HG02870 (cell line): ENCODE data around the gene RELN.
"Not testable (repeated sequence)": the region's sequence is repeated elsewhere in the genome, so short reads cannot be mapped to it uniquely, and the experiment has no call there.

Source experiments
- ATAC-seq: cut with Tn5 transposase; IDR thresholded peaks from one replicate; pipeline ENCODE4 v1.9.1; 2021; ENCODE audit warnings: mild to moderate bottlenecking, moderate library complexity; ENCODE audit not compliant: unreplicated experiment

RELN gene

DNA sequence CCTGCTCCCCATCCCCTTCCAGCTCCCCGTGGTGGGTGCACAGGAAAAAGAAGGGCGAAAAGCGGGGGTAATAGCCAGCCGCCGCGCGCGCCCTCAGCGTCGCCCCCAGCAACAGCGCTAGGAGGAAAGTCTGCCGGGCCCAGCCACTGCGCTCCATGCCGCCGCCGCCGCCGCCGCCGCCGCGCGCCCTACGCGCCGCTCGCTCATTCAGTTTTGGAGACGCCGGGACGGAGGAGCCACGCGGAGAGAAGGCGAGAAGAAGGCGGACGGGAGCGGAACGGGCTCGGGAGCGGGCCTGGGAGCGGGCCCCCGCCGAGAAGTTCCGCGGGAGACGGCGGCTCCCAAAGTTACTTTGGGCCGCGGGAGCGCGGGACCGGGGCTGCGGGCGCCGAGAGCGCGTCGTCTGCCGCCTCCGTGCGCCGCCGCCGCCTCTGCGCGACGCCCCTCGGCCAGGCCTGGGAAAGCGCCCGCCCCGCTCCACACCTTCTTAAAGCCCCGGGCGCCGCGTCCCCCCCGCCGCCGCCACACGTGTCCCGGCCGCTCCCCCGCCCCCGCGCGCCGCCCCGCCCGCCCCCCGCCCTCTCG lies at the start of gene RELN:
RELN (minus strand) TSS at position 459 of the 585 bp plus-strand sequence; CDS start at position 157, 302 bp downstream.
- no peak for ATAC-seq

DNA sequence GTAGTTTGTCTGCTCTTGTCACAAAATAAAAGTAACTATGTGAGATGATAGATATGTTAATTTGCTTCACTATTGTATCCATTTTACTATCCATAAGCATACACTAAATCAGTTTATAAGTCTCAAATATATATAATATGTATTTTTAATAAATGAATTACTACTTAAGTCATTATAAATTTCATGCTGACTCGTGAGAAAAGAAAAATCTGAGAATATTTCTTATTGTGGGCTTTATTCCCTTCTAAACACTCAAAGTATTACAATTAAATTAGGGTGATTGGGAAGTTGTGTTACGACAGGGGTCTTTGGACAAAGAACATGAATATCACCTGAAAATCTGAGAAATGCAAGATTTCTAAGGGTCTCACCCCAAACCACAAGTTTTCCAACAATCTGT lies 48.7 kb upstream of the RELN start:
- no peak for ATAC-seq

DNA sequence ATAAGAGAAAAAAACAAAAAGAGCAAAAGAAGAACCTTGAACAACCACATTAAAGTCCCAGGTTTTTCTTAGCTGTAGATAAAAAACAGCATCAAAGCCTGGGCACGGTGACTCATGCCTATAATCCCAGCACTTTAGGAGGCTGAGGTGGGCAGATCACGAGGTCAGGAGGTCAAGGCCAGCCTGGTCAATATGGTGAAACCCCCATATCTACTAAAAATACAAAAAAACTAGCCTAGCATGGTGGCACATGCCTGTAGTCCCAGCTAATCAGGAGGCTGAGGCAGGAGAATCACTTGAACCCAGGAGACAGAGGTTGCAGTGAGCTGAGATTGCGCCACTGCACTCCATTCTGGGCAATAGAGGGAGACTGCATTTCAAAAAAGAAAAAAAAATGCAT lies 47.4 kb upstream of the RELN start:
- ATAC-seq = not testable (repeated sequence)

DNA sequence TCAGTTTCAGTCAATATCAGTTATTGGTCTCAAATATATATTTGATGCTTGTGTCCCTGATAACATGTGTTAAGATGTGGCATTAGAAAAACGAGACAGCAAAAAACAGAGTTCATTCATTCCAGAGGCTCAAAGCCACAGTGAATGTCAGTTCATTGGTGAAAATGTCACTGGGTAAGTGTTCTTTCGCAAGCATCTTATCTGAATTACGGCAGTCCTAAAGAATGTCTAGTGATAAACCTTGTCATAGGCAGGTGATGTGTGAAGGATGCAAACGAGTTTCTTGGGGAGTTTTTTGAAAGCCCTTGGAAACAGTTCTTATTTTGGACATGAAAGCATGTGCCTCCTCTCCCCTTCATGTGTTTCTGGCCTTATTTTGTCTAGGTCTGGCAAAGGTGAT lies 45.9 kb upstream of the RELN start:
- no peak for ATAC-seq

DNA sequence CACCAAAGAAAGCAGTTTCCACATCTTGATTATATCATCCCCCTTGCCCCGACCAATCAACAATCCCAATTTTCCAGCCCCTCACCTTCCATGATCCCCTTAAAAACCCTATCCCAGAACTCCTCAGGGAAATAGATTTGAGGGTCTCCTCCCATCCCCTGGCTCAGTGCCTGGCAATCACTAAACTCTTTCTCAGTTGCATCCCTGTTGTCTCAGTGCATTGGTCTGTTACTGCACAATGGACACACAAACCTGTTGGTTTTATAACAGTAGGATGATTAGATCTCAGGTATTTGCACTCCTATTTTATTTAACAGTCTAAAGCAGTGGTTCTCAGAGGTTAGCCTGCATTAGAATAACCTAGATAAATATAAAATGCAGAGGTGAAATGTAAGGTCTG lies 45.2 kb upstream of the RELN start:
- no peak for ATAC-seq

DNA sequence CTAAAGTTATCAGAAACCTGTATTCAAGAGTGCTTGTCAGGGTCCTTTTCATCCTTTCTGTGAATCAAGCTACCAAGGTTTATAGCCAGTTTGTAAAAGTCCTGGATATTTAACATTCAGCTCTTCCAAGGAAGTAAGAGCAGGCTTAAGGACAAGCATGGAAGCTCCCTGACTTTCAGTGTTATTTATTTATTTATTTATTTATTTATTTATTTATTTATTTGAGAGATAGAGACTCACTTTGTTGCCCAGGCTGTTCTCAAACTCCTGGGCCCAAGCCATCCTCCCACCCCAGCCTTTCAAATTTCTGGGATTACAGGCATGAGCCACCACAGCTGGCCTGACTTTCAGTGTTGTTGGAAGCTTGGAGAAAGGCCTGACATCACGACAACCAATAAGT lies 44.4 kb upstream of the RELN start:
- no peak for ATAC-seq

DNA sequence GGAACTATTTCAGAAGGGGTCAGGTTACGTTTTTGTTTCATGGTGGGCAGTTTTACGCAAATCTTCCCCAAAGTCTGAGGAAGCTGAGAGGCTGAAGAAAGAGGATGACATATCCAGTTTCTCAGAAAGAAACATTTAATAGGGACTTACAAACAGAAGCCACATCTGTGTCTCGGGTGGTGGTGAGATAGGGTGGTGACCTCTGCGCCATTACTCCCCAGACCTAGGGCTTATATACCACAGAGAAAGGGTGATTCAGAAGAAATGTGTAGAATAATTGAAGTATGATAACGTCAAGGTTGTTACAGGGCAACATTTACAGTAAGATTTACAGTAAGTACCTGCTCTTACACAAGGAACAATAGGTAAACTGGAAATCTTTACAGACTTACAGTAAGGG lies 43.0 kb upstream of the RELN start:
- ATAC-seq = no peak

DNA sequence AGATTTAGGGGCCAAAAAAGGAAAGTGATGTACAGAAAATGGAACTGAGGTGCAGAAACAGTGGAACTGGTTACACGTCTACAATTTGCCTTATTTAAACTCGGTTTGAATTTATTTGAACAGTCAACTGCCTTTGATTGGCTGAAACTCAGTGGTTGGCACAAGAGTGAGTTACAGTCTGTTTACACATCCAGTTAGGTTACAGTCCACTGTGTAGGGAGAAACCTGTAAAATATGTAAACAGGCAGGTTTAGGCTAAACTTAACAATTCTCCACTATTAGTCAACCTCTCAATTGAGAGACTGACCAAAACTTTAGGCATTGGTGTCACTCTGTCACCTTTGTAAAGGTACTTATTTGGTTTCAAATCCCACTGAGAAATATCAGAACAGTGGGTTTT lies 40.3 kb upstream of the RELN start:
- no peak for ATAC-seq

DNA sequence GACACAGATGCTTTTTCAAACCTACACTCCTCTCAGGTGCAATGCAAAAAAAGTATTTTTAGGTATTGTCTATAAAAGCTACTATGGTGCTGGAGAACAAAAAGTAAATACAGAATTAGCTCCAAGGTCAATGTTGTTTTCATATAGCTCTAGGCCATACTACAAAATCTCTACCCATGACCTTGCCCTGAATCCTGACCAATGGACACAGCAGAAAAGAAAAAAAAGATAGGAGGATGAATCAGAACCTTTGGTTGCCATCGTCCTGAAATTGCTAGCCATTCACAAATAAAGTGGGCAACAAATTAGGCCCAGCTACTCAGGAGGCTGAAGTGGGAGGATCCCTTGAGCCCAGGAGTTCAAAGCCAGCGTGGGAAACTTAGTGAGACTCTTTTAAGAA lies 35.2 kb upstream of the RELN start:
- ATAC-seq = no peak

DNA sequence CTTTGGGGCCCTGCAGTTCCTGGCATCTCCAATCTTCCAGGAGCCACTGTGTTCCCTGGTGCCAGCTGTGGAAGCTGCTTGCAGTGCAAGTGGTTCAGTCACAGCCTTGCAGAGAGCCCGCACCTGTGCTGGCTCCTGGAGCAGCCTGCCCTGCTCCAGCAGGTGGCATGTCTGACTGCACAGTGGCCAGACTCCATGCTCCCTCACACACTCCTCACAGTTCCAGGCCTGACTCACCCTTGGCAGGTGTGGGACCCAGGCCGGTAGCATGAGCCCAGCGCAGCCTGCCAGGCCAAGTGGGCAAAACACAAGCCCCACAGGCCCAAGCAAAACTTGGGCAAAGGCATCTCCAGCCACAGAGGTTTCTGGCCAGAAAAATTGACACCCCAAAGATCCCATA lies 33.6 kb upstream of the RELN start:
- ATAC-seq = no peak

DNA sequence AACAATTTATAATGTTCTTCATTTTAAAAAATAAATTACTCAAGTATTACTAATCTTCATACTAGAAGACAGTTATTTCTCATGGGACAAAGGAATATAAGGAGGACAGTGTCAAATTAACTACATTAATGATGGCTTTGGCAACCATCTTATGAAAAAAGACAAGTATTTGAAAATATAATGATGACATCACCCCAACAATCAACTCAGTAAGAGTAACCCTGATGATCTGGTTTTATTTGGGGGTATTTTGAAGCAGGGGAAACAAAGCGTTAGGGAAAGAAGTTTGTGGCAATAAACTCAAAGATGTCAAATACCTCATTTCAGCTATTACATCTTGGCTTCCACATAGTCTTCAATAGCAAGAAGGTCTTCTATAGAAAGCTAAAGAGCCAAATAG lies 29.0 kb upstream of the RELN start:
- ATAC-seq = no peak

DNA sequence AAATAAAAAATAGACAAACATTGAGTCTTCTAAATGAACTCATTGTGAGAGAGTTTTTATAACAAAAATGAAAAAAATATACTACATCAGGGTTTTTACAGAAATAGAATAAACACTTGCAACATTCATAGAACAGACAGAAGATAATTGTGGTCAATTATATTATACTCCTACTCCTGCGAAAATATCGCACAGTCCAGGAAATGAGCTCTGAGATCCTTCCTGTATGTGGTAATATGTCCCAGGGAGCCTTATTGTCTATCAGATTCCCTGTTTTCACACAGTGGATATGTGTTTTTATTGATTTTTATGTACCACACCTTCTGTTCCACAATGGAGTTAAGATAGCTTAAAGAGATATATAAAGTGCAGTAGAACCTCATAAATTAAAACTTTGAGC lies 27.5 kb upstream of the RELN start:
- ATAC-seq = no peak

DNA sequence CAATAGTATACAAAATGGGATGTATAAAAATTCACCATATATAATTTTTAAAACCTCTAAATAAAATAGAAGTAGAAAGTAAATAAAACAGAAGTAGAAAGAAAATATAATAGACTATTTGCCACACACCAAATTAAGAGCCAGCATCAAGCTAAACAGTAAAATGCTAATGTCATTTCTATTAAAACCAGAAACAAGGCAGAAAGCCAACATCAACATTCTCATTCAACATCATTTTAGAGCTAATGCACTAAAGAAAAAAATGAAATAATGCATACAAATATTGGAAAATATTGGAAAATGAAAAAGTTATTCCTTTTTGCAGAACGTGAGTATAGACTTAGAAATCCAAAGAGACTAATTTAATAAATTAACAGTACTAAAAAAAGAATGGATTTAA lies 23.4 kb upstream of the RELN start:
- no peak for ATAC-seq

DNA sequence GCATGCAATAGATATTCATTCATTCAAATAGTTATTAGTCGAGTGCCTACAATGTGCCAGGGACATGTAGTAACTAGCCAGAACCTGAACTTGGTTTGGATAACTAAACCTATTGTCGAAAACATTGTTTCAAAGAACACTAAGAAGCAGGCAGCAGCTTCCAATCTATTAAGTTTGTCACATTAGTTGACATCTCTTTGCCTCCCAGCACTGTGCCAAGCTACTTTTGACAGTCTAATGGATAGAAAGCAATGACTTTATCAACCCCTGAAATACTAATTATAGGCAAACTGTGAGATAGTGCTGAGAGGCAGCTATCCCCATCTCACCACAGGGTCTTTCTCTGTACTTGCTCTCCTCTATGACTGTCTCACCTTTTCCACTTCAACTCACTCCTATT lies 22.4 kb upstream of the RELN start:
- no peak for ATAC-seq

DNA sequence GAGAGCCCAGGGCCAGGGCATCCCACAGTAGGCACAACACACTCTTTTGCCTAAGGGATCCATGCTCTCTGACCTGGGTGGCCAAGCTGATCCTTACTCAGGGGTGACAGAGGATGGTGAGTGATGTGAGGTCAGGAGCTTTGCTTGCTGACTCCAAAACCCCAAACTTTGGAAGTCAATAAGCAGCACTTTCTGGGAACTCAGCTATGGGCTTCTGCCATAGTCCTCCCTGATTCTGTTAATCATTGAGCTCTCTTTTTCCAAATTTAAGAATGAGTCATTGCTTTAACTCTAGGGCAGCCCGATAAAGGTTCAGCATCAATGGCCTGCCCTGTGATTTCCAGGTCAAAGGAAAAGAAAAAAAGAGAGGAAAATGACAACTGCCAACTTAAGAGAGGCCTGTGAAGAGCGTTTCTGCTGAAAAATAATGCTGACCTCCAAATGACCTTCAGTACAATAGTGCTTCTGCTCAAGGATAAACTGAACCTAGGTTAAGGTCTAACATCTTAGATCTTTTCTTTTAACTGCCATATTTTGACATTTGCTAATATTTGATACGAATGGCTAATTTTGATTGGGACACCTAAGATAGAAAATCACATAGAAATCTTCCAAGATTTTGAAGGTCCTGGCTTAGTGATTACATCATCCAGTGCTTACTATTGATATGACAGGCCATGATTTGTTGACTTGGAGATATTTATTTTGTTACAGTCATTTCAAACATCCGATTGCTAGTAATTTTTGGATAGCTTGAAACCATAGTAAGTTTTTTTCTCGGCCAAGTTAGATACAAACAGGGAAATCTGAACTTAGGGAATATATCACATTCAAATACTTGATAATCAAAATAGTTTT lies 20.8 kb upstream of the RELN start:
- no peak for ATAC-seq

DNA sequence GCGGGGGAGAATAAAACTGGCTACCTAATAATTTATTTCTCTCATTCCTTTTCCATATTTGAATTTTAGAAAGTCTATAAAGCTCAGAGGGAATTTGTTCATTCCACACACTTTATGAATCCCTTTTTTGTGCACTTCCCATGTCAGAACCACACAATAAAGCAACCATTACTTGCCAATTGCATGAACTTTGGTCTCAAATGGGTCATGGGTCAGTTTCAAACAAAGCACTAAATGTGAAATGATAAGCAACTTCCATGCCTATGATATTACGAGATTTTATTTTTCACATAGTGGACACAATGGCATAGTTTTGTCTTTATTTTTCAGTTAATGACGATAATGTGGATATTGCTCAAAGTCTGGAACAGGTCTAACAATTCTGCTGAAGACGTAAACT lies 18.6 kb upstream of the RELN start:
- no peak for ATAC-seq

DNA sequence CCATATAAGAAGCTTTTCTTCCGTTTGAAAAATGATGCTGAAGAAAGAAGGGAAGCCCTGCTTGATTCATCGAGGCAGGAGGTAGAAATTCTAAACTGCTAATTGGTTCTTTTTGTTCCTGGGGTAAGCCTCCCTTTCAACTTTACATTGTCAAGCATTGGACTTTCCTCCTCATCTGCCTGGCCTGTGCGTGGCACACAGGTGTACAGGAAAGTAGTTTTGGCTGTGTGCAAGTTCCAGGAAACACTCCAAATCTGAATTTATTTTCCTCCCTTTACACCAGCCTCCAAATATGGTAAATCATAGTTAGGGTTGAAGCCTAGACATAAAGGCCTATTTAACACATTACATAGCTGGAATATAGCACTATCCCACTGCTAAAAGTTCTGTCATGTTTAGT lies 18.2 kb upstream of the RELN start:
- no peak for ATAC-seq

DNA sequence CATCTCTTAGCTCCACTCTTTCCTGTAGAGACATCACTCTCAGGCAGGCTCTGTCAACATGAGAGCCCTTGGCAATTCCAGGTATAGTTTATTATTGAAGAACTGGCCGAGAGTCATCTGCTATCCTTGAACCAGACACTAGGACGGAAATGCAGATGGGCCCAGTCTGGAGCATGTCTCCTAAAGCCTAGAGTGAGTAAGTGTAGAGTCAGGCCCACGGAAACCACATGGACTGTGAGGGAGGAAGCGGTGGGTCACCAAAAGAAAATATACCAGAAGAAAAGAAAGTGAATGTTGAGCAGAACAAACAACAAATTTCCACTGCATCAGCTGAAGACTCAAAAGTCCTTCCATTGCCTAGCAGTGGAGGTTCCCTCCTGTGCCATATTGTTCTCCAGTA lies 15.7 kb upstream of the RELN start:
- ATAC-seq = no peak

DNA sequence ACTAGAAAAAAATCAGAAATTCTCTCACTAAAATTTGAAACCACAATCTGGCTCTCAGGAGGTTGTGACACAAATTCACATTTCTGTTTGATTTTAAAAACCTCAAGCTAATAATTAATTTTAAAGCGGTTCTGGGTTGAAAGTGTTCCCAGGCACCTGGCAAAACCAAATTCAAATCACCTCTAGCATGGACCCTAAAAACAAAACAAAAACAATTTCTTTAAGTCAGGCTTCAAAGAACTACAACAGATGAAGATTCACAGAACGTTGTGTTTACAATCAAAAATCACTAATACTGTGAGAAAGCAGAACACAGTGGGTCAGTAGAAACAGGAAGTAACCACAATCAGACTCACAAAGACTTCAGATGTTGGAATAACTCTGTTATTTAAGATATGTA lies 7.2 kb upstream of the RELN start:
- ATAC-seq = no peak

DNA sequence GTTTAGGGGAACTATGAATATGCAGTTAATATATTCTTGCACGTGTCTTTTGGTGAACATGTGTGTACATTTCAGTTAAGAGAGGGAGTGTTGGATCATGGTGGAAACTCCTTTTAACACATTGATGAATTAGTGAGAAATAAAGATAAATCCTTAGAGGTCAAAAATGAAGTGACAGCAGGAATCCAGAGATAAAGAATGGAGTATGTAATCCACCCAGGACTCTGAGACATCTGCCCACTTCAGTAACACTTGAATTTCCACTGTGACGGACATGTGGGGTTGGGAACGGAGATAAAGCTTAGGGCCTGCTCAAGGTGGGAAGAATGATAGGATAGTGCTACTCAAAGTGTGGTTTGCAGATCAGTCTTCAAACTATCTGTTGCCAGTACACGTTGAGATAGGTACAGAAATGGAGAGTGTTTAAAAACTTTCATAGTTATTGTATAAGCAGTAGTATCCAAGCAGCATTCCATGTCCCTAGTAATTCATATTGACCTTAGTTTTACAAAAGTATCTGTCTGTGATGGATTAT lies 6.6 kb upstream of the RELN start:
- no peak for ATAC-seq

DNA sequence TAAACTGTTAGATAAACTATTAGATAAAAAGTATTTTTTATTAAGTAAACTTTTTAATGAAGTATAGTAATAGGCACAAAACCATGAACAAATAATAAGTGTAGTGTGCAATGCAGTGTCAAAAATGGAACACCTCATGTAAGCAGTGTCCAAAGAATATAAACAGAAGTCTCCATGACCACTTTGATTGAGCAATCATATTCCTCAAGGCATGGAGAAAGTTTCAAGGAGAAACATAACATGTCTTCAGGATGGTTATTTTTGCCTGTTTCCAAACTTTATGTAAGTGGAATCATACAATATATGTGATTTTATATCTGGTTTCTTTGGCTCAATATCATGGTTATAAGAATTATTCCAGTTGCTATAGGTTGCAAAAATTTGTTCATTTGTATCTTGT lies 6.1 kb upstream of the RELN start:
- ATAC-seq = no peak

DNA sequence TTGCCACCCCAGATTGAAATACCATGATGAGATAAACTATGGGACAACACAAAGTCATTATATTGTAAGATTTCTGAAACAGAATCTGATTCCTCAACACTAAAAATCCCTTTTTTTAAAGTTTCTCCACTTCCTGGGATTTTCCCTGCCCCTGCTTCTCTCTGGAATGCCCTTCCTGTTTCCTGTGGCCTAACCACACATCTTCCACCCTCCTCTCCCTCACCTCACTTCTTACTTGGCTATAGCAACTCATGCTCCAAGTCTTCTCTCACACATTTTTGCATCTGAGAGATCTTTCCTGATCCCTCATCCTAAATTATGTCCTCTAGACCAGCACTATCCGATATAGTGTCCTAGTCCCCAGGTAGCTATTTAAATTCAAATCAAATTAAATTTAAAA lies 4.1 kb upstream of the RELN start:
- ATAC-seq = no peak

DNA sequence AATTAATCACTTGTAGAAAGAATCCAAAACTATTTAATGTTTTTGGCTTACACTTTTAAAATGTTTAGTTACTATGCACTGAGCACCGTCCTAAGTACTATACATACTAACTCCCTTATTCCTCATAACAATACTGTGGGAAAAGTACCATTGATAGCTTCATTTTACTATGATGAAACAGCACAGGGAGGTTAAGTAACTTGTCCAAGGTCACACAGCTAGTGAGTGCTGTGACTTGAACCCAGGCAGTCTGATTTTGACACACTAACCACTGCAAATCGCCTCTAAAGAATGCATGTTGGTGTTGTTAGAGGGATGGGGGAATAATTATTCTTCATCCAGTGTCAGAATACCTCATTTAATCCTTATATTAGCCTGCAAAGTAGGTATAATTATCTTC lies 1.9 kb upstream of the RELN start:
- ATAC-seq = no peak
